ENCODE measurements around the gene FAM43A. TPM values are rescaled to one million over a fixed set of nuclear protein-coding genes. Genes with fewer than 3 reads are reported as not detected.

Gene FAM43A
- total RNA-seq, 1 donor from 2014 or later: 13.9 TPM

- H3K27ac Mint-ChIP-seq: no peak overlapping the region
- H3K27me3 Mint-ChIP-seq: peaks cover 16% of the 10 kb centered on the region
- no peak for TF ChIP-seq CTCF (conservative IDR thresholded peaks at IDR 0.05)
- no peaks in the 10 kb centered on the region for H3K9me3 Mint-ChIP-seq
- H3K36me3 Mint-ChIP-seq: no peaks in the 10 kb centered on the region
- H3K4me1 Mint-ChIP-seq (ENCODE audit: unreplicated experiment): peaks cover 13% of the 10 kb centered on the region
- no peak overlapping the region for H3K4me3 Mint-ChIP-seq
- DNase-seq (ENCODE audit: extremely low spot score, unreplicated experiment): no peak
Observed at GRCh38 chr3:194720048-194720447, 34.4 kb downstream of the FAM43A start.

- no peaks in the 10 kb centered on the region for H3K9me3 Mint-ChIP-seq
Observed at GRCh38 chr3:194723846-194724618, 38.3 kb downstream of the FAM43A start.

GRCh38 chr3:194725346-194725745 lies 39.7 kb downstream of the FAM43A start:
- DNase-seq (ENCODE audit: extremely low spot score, unreplicated experiment): no peak
- H3K27me3 Mint-ChIP-seq: peaks cover 20% of the 10 kb centered on the region
- peaks cover 11% of the 10 kb centered on the region for H3K4me1 Mint-ChIP-seq (ENCODE audit: unreplicated experiment)
- H3K4me3 Mint-ChIP-seq: no peak overlapping the region
- no peak overlapping the region for H3K27ac Mint-ChIP-seq
- TF ChIP-seq CTCF (conservative IDR thresholded peaks at IDR 0.05): no peak
- H3K9me3 Mint-ChIP-seq: no peaks in the 10 kb centered on the region
- H3K36me3 Mint-ChIP-seq: no peaks in the 10 kb centered on the region

More at GRCh38 chr3:194723846-194724618, 38.3 kb downstream of the FAM43A start:
- H3K4me3 Mint-ChIP-seq: no peak overlapping the region
- H3K27me3 Mint-ChIP-seq: peaks cover 8% of the 10 kb centered on the region
- no peak for TF ChIP-seq CTCF (conservative IDR thresholded peaks at IDR 0.05)
- no peaks in the 10 kb centered on the region for H3K36me3 Mint-ChIP-seq
- peaks cover 4% of the 10 kb centered on the region for H3K4me1 Mint-ChIP-seq (ENCODE audit: unreplicated experiment)
- no peak for DNase-seq (ENCODE audit: extremely low spot score, unreplicated experiment)
- no peak overlapping the region for H3K27ac Mint-ChIP-seq

- no peak for TF ChIP-seq CTCF (conservative IDR thresholded peaks at IDR 0.05)
- Mint-ChIP-seq H3K36me3 (no peaks in the 10 kb centered on the region), H3K27me3 (peaks cover 30% of the 10 kb centered on the region), H3K4me1 (ENCODE audit: unreplicated experiment) (peaks cover 23% of the 10 kb centered on the region), H3K27ac (no peak overlapping the region), H3K4me3 (no peak overlapping the region), H3K9me3 (no peaks in the 10 kb centered on the region)
- DNase-seq (ENCODE audit: extremely low spot score, unreplicated experiment): no peak
Observed at GRCh38 chr3:194727435-194728128, 41.9 kb downstream of the FAM43A start.

- no peak for TF ChIP-seq CTCF (conservative IDR thresholded peaks at IDR 0.05)
- DNase-seq (ENCODE audit: extremely low spot score, unreplicated experiment): no peak
- Mint-ChIP-seq H3K27ac (no peak overlapping the region), H3K36me3 (no peaks in the 10 kb centered on the region), H3K9me3 (no peaks in the 10 kb centered on the region), H3K4me1 (ENCODE audit: unreplicated experiment) (peaks cover 23% of the 10 kb centered on the region), H3K4me3 (no peak overlapping the region), H3K27me3 (peaks cover 37% of the 10 kb centered on the region)
Observed at GRCh38 chr3:194728986-194729385, 43.3 kb downstream of the FAM43A start.
